GM12872 (cell line): Measurements from ENCODE around the gene LRFN5.

Experiments used
- CTCF ChIP-seq: IDR thresholded peaks from 3 replicates; pipeline ENCODE4 v1.5.1; 2011; ENCODE audit warnings: low read depth, mild to moderate bottlenecking, low read length, moderate library complexity; ENCODE audit not compliant: insufficient read depth

The LRFN5 gene

GRCh38 chr14:41606532-41607303, at the start of gene LRFN5:
LRFN5 (plus strand) TSS chr14:41606876.
- no peak for TF ChIP-seq CTCF

GRCh38 chr14:41558490-41558889, 48.2 kb upstream of the LRFN5 start:
- TF ChIP-seq CTCF, result no peak

GRCh38 chr14:41568979-41569378, 37.7 kb upstream of the LRFN5 start:
- no peak for TF ChIP-seq CTCF

- TF ChIP-seq CTCF, result no peak
Observed at GRCh38 chr14:41570415-41571155, 36.1 kb upstream of the LRFN5 start.

- no peak for TF ChIP-seq CTCF
Observed at GRCh38 chr14:41586237-41586636, 20.4 kb upstream of the LRFN5 start.

GRCh38 chr14:41597647-41598046, 9.0 kb upstream of the LRFN5 start:
- TF ChIP-seq CTCF, result no peak

- TF ChIP-seq CTCF, result no peak
Observed at GRCh38 chr14:41604721-41605531, 1.8 kb upstream of the LRFN5 start.
